NCI-H1436 treated with DMSO at 0.1 percent for 48 hours (cell line): Measurements from ENCODE around the gene PPP2R5E.
A peak's percentile ranks its signal among the peaks of the same experiment; 100 is the strongest.
"Not testable (repeated sequence)": the region's sequence is repeated elsewhere in the genome, so short reads cannot be mapped to it uniquely, and the experiment has no call there.

ENCODE experiments used
- DNase-seq: peaks from one replicate; lab custom pipeline; 2025; lab: John Stamatoyannopoulos, UW

PPP2R5E gene

DNA sequence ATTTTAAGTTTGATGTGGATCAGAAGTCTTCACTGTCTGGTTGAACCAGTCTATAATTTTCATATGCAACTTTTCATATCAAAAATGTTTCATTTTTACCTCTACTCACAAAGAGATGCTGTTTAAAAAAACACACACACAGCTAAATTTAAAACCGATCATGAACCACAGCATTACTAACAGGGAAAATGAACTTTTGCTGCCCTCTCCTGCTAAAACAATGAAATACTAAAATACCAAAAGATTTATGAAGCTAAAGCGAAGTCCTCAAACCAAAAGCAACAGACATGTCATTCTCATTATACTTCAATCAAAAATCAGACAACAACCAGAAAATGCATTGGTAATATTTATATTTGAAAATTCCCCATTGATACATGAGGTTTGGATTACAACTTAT is 171.6 kb downstream of the PPP2R5E start:
- not testable (repeated sequence) for DNase-seq

DNA sequence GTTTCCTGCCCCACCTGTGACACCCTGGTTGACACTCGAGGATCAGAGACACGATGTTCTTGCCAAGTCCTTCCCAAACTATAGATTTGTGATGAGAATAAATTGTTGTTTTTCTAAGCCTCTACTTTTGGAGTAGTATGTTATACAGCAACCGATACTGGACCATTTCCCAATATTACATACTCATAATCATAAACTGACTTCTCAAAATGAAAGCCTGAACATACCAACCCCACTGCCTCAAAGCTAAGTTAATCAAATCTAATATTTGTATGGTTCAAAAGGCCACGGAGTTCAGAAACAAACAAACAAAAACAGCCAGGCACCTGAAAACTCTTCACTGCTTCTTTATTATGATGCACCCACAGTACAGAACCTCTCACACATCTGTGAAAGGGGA is 172.1 kb downstream of the PPP2R5E start:
- no peak for DNase-seq

DNA sequence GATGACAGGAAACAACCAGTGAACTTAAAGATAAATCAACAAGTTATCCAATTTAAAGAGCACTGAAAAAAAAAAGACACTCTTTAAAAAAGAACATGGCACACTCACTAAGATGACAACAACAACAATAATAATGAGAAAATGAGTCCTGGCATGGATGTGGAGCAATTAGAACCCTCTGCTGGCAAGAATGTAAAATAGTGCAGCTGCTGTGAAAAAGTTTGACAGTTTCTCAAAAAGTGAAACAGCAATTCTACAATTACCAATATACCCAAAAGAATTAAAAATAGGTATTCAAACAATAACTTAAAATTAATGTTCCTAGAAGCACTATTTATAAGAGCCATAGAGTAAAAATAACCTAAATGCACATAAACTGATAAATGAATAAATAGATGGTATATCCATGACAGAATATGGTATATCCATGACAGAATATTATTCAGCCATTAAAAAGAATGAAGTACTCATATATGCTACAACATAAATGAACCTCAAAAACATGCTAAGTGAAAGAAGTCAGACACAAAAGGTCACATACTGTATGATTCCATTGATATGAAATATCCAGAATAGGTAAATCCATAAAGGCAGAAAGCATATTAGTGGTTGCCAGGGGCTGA is 175.3 kb downstream of the PPP2R5E start:
- no peak for DNase-seq

DNA sequence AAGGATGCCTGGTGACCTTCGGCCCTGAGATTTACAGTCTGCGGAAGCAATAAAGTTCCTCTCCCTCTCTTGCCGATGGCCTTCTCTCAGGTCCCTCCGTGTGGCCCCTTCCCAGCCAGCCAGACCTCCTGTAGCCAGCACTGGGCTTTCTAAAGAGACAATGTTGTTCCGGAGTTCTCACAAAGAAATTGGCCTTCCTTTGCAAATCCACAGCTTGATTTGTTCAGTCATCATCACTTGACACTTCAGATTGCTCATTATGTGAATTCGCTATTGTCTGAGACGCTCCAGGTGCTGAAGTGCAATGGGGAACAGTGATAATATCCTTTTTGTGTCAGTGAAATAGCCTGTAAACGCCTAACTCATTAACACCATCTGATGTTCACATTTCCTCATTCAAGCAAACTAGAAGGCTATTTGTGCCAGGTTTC is 180.8 kb downstream of the PPP2R5E start:
- peak; percentile 72 for DNase-seq

DNA sequence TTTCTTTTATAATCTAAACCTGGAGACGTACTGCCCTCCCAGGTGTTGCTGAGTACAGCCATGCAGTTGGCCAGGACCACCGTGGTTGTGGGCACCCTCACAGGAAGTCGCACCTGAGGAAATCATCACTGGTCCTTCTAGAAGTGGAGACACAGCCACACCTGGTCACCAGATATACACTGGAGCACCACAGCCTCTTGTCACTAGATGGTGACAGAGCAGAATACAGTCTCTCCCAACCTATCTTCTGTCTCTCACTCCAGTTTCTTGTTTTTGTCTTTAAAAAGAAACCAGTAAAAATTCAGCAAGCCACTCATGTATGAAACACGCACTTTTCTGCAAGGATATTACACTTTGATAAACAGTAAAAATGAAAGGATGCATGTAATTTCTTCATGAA is 181.4 kb downstream of the PPP2R5E start:
- no peak for DNase-seq

DNA sequence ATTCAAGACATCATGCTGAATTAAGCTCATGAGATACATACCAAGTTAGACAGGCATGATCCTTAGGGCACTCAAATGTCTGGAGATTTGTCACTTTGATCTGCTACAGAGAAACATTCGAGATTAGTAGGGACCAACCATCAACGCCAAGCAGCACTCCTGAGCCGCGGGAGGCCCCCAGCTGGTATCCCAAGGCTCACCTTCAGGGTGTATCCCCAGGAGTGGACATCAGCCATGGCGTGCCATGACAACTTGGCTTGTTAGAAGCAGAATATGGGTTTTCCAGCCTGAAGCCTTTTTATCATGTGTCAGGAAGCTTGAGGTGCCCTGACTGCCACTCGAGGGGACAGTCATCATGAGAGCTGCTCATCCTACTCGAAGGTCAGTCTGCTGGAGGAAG is 185.3 kb downstream of the PPP2R5E start:
- DNase-seq, result no peak

DNA sequence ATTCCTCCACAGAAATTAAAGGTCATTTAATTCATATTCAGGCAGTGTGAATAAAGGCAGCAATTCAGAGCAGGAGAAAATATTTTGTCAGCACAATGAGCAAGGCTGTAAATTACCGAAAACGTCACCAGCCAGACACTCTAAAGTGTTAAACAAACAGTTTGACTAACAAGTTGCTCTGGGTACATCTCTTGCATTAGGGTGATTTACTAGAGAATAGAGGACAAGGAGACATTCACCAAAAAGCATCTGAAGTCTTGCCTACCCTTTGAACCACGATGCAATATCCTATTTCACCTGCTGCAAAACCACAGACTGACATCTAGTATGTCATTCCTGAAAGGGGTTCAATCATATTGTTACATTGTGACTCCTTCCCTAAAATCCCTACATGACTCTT is 197.4 kb downstream of the PPP2R5E start:
- peak; percentile 13 for DNase-seq

DNA sequence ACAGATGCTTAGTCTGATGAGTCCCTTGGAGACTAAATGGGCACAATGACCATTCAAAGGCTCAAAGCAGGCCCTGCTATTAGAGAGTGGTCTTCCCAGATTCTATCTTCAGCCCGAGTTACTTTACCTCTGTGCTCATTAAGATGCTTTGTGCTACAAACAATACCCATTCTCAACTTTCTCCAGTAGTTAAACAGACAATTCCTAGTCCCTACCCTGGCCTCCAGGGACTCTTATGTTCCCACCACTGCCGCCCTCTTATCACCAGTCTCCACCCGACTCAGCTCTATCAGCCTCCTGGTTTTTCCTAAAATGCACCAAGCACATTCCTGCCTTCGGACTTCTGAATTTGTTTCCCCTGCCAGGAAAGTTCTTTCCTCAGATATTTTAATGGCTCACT is 198.8 kb downstream of the PPP2R5E start:
- no peak for DNase-seq

DNA sequence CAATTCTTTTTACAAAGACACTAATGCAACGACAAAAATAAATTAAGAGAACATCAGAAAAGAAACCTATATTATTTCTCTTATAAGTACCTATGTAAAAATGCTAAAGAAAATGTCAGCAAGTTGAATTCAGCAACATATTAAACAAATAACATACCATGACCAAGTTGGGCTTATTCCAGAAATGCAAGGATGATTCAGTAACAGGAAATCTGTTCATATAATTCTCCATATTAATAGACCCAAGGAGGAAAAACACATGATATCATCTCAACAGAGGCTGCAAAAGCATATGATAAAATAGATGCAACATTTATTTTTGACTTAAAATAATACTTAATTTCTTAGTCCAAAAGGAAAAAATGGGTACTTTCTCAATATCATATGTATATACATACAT is 199.3 kb downstream of the PPP2R5E start:
- DNase-seq, result no peak

DNA sequence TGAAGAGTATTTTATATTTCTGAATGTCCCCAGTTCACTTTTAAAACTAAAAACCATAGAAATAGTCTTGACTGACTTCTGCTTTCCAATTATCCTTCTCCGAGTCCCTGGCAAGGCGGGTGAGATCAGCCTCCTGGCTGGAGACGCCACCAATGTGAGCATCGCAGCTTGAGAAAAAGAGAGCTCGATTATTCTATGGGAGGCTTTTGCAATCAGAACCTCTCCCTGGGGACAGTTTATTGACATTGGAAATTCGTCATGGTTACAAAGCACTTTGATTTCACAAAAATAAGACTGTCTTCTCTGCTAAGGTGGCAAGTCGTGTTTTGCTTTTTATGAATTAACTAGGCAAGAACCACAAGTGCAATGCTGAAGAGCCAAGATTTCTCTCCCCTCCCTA is 200.8 kb downstream of the PPP2R5E start:
- no peak for DNase-seq

DNA sequence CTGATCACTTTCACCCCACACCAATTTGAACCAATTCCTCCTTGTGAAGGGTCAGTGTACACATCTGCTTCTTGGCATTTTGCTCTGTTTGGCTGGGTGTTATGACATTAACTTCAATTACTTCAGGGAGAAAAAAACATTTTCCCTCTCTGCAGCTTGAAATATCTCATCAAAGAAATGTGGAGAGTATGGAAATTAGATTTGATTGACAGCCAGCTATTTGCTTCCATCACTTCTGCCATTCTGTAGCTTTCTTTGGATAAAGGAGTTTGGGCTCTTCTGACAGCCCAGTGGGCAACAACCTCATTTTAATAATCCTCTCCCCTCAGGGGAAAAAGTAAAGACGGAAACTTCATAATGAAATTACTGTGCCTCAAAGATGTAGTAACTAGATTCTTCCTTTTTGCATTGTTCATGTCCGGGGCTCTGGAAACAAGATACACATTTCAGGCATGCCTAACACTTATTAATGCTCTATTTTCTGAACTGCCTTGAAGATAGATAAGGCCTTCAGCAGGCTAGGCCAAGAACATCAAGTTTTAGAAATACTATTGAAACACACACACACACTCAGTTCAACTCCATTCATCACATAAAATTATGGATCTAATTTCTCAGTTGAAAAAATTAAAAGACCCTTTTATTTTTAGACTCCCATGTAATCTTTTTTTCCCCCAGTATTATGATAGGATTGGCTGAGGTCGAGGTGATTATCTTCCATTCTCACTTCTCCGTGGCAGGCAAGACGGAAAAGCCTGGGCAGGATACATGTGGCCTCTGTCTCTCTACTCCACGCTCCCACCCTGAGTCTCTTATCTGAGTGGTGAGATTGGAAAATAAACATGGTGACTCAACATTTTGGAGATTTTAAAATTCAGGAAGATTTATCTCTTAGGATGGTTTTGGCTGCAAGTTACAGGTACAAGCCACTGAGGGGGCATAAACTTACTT is 214.1 kb downstream of the PPP2R5E start:
- DNase-seq, result no peak

DNA sequence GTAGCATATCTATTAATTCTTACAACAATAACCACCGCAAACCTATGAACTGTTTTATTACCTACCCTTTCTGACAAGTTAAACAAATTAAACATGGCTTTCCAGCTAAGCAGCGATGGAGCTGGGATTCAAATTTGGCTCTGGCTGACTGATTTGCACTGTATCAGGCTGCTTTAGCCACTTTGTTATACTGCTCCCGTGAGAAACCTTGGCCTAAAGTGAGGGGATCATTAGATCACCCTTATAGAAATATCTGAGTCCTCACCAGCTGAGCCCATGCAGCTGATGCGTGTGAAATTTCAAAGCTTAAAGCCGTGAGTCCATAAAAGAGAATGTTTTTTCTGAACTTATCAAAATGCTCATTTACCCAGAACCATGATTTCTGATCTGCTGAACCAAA is 216.3 kb downstream of the PPP2R5E start:
- no peak for DNase-seq

DNA sequence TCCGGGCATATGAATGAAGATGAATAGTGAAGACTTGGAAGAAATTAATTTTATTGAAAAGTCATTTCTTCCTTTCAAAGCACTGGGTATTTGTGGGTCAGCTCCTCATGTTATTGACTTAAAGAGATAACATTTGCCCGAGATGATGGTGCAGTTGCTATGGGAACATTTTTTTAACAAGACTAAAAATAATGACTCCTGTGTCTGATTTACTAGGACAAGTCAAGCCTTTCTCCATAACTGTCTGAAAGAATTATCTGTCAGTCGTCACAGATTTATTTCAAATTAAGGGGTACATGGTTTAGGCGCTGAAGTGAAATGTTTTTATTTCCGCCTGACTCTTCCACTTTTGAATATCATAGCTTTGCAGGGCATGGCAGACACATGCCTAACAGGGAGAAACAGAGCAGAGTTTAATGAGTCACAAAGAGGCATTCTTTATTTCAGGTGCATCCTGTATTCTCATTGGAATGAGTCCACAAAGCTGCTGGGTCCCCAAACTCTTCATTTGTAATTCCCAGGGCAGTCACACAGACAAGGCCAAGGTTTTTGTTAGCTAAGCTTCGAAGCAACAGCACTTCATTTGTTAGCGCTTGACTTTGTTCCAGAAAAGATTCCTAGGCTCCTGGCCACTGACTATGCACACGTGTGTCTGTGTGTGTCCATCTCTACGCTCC is 220.1 kb downstream of the PPP2R5E start:
- DNase-seq, result no peak

DNA sequence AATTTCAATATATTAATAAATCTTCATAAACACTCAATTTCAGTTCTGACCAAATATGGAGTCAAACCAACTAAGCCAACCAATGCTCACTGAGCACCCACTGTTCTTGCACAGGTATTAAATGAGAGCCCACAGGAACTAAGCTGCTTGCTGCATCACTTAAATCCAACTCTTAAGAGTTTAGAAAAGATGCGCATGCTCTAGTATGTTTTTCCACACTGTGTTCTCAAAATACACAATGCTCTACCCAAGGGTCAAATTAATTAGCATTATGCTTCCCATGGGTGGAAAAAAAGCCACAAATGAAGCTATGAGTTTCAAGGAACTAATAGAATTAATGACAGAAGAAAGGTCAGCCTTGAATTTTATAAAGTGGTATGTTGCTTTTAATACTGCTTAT is 220.7 kb downstream of the PPP2R5E start:
- no peak for DNase-seq
